ENCODE results near the gene SERPINA1.
"Not testable (repeated sequence)": the region's sequence is repeated elsewhere in the genome, so short reads cannot be mapped to it uniquely, and the experiment has no call there.

The SERPINA1 gene

DNA sequence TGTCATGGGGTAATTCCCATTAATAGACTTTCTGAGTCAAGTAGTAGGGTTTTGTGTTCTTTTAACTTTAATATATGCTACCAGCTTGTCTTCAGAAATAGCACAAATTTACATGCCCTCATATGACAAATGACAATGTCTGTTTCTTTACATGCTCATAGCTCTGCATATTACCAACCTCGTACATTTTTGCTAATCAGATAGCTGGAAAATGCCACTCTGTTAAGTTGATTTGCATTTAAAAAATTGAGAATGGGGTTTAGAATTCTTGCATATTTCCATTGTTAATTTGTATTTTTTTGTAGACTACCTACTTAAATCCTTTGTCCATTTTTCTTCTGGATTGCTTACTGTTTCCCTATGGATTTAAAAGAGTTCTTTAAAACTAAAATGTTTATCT is 31.2 kb downstream of the SERPINA1 start:
- no peaks in the 10 kb centered on the region for H3K9me3 ChIP-seq
- H3K4me3 ChIP-seq (ENCODE audit: low read depth, low read length) = no peak overlapping the region
- H3K27me3 ChIP-seq = peaks cover 15% of the 10 kb centered on the region
- H3K4me1 ChIP-seq = no peaks in the 10 kb centered on the region
- no peak for DNase-seq
- TF ChIP-seq, protein P1, sequence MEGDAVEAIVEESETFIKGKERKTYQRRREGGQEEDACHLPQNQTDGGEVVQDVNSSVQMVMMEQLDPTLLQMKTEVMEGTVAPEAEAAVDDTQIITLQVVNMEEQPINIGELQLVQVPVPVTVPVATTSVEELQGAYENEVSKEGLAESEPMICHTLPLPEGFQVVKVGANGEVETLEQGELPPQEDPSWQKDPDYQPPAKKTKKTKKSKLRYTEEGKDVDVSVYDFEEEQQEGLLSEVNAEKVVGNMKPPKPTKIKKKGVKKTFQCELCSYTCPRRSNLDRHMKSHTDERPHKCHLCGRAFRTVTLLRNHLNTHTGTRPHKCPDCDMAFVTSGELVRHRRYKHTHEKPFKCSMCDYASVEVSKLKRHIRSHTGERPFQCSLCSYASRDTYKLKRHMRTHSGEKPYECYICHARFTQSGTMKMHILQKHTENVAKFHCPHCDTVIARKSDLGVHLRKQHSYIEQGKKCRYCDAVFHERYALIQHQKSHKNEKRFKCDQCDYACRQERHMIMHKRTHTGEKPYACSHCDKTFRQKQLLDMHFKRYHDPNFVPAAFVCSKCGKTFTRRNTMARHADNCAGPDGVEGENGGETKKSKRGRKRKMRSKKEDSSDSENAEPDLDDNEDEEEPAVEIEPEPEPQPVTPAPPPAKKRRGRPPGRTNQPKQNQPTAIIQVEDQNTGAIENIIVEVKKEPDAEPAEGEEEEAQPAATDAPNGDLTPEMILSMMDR (IDR thresholded peaks at IDR 0.05; ENCODE audit: low read depth, low read length) = no peak
- H3K36me3 ChIP-seq = no peaks in the 10 kb centered on the region

DNA sequence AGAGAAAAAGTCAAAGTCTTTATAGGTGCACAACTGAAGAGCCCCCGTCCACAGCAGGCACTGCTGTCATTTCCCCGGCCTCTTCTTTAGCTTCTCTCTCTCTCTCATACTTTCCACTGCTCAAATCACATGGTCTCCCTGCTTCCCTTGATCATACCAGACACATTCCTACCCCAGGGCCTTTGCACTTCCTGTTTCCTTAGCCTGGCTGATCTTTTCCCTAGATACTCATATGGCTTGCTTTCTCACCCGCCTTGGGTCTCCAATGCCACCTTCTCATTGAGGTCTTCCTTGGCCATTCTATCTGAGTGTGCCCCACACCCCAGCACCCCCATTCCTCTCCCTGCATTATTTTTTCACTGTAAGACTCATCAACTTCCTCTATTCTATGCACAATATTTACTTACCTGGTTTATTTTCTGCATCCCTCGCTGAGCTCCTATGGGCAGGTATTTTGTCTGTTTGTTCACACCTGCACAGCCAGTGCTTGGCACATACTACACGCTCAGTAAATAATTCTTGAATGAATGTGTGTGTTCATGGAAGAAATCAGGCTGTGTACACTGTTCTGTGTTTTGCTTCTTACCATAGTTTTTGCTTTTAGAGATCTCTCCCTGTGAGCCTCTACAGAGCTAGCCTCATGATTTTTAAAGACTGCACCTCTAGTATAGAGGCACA is 31.9 kb downstream of the SERPINA1 start:
- H3K4me1 ChIP-seq = no peaks in the 10 kb centered on the region
- DNase-seq = no peak
- no peaks in the 10 kb centered on the region for H3K9me3 ChIP-seq
- no peak overlapping the region for H3K4me3 ChIP-seq (ENCODE audit: low read depth, low read length)
- peaks cover 15% of the 10 kb centered on the region for H3K27me3 ChIP-seq
- no peaks in the 10 kb centered on the region for H3K36me3 ChIP-seq
- TF ChIP-seq, protein P1 (IDR thresholded peaks at IDR 0.05; ENCODE audit: low read depth, low read length) = no peak

- no peak for DNase-seq
- H3K4me3 ChIP-seq (ENCODE audit: low read depth, low read length) = no peak overlapping the region
- no peaks in the 10 kb centered on the region for H3K9me3 ChIP-seq
- TF ChIP-seq, protein P1 (IDR thresholded peaks at IDR 0.05; ENCODE audit: low read depth, low read length) = no peak
- peaks cover 15% of the 10 kb centered on the region for H3K27me3 ChIP-seq
- no peaks in the 10 kb centered on the region for H3K4me1 ChIP-seq
- no peaks in the 10 kb centered on the region for H3K36me3 ChIP-seq
Observed at GRCh38 chr14:94355191-94355794, 33.1 kb downstream of the SERPINA1 start.

GRCh38 chr14:94354638-94355185 is 33.7 kb downstream of the SERPINA1 start:
- H3K4me3 ChIP-seq (ENCODE audit: low read depth, low read length) = no peak overlapping the region
- TF ChIP-seq, protein P1 (IDR thresholded peaks at IDR 0.05; ENCODE audit: low read depth, low read length) = no peak
- no peaks in the 10 kb centered on the region for H3K9me3 ChIP-seq
- no peaks in the 10 kb centered on the region for H3K36me3 ChIP-seq
- DNase-seq = no peak
- H3K27me3 ChIP-seq = peaks cover 15% of the 10 kb centered on the region
- H3K4me1 ChIP-seq = no peaks in the 10 kb centered on the region

DNA sequence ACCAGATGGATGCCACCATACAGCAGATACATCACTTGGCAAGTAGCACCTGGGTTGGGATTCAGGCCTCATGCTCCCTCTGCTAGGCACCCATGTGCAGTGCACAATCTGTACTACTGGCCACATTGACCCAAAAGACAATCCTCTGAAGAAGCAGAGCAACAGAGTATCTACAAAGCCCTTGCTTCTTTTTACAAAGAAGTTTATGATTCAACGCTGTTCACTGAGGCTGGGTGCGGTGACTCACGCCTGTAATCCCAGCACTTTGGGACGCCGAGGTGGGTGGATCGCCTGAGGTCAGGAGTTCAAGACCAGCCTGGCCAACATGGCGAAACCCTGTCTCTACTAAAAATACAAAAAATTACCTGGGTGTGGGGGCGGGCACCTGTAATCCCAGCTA is 34.2 kb downstream of the SERPINA1 start:
- H3K9me3 ChIP-seq; H3K4me3 ChIP-seq (ENCODE audit: low read depth, low read length); DNase-seq; H3K4me1 ChIP-seq; H3K36me3 ChIP-seq: not testable (repeated sequence)
- peaks cover 15% of the 10 kb centered on the region for H3K27me3 ChIP-seq

DNA sequence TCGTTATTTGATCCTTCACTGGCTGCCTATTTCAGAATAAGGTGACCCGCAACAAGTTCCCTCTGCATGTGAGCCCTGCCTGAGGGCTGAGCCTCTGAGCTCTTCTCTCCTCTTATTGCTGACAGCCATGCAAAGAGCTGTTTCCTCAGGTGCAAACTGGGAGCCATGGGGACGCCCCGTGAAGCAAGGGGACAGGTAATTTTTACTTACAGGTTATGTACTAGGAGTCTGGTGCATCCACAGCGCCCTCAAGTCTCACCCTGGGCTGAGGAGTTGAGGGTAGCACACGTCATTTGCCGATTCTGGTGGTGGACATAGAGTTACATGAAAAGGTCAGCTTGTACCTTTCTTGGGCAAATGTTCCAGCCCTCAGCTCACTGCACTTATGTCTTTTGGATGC is 39.1 kb downstream of the SERPINA1 start:
- no peaks in the 10 kb centered on the region for H3K36me3 ChIP-seq
- H3K4me1 ChIP-seq = no peaks in the 10 kb centered on the region
- no peaks in the 10 kb centered on the region for H3K9me3 ChIP-seq
- 0 out of 2 replicates have a peak, but pooled peaks cover 5% of the 10 kb centered on the region for H3K27me3 ChIP-seq
- H3K4me3 ChIP-seq (ENCODE audit: low read depth, low read length) = no peak overlapping the region
- TF ChIP-seq, protein P1 (IDR thresholded peaks at IDR 0.05; ENCODE audit: low read depth, low read length) = no peak
- DNase-seq = no peak

All from BE2C (cell line).